ENCODE data around the gene ANGPTL8.

DNA sequence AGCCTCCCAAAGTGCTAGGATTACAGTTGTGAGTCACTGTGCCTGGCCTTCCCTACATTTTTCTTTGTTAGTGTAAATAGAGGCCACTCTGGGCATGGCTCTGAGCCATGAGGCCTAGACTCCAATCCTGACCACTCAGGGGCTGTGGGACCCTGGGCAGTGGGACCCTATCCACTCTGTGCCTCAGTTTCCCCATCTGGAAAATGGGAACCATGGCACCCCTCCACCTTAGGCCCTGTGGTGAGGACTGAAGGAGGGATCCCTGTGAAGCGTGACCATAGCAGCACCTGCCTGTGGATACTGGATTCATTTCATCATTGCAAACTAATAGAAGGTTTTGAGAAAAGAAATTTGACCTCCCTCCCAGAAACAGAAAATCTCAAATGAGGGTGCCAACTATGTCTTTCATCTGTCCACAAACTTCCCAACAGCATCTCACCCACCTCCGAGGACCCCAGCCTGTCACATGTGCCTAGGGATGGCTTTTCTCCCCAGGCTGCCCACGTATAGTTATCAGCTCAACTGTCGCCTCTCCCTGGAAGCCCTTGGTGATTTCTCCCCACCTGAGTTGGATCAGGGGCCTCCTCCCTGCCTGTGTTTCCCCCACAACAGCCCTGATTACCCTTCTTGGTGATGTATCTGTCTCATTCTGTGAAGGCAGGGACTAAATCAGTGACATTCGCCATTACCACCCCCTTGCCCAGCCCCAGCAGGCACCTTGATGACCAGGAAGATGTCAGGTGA lies 5.6 kb downstream of the ANGPTL8 start:
- TF ChIP-seq GATA2 (IDR thresholded peaks at IDR 0.05; ENCODE audit: low read depth, low read length): no peak
- no peak for TF ChIP-seq GATA3 (IDR thresholded peaks at IDR 0.05; ENCODE audit: low read depth, low read length)
